Activated CD8-positive, alpha-beta T cell treated with anti-CD3 and anti-CD28 coated beads for 36 hours (primary cell): Measurements from ENCODE around the gene TRIM6. TPM values are rescaled to one million over a fixed set of nuclear protein-coding genes. Genes with fewer than 3 reads are reported as not detected.
"Not testable (repeated sequence)": the region's sequence is repeated elsewhere in the genome, so short reads cannot be mapped to it uniquely, and the experiment has no call there.

Experiments
- ATAC-seq: fragments of 200-7000 bp; cut with Tn5 transposase; one replicate; pipeline ENCODE4 v1.10.0; 2021; ENCODE audit warnings: mild to moderate bottlenecking, moderate library complexity
- CTCF ChIA-PET: fragments of 350-600 bp; sonication (Branson Sonifier 250); formaldehyde crosslinking; loops from one replicate; lab custom pipeline; 2021; ENCODE audit warnings: antibody characterized with exemption; lab: Charles Lee
- POLR2A ChIA-PET: fragments of 350-600 bp; sonication (Branson Sonifier 250); formaldehyde crosslinking; loops from one replicate; lab custom pipeline; 2021; ENCODE audit warnings: antibody characterized with exemption; lab: Charles Lee
- DNase-seq: peaks from one replicate; pipeline ENCODE4 v3.0.0-alpha.2; 2020
- H3K27ac Mint-ChIP-seq: one replicate; pipeline ENCODE4 v1.8.0; 2021; ENCODE audit warnings: mild to moderate bottlenecking, mixed read lengths
- H3K27me3 Mint-ChIP-seq: one replicate; pipeline ENCODE4 v1.8.0; 2021; ENCODE audit warnings: mixed read lengths
- H3K36me3 Mint-ChIP-seq: one replicate; pipeline ENCODE4 v1.8.0; 2021; ENCODE audit warnings: low read depth, mixed read lengths
- H3K4me1 Mint-ChIP-seq: one replicate; pipeline ENCODE4 v1.8.0; 2021; ENCODE audit warnings: low read depth, mixed read lengths
- H3K4me3 Mint-ChIP-seq: one replicate; pipeline ENCODE4 v1.8.0; 2021; ENCODE audit warnings: mild to moderate bottlenecking, moderate library complexity, mixed read lengths
- H3K9me3 Mint-ChIP-seq: one replicate; pipeline ENCODE4 v1.8.0; 2021; ENCODE audit warnings: mixed read lengths
- CTCF ChIP-seq: fragments of 200-600 bp; IDR thresholded peaks from one replicate; pipeline ENCODE4 v1.8.0; 2022; ENCODE audit warnings: antibody characterized with exemption, mild to moderate bottlenecking
- intact Hi-C: fragments of 100-400 bp; cut with micrococcal nuclease; formaldehyde crosslinking; loops from one replicate; pipeline ENCODE4 v1.10.0; 2022
- total RNA-seq, 2 experiments: library from RNA; stranded (reverse); gene quantifications; one replicate each; pipeline ENCODE4 v1.2.3, GENCODE V29; 2021

TRIM6 gene
- total RNA-seq, 2 experiments from 2014 or later = 0.32 to 0.47 TPM

GRCh38 chr11:5575152-5575551 is 21.3 kb upstream of the TRIM6 start:
- Mint-ChIP-seq H3K4me1 (no peaks in the 10 kb centered on the region), H3K9me3 (no peaks in the 10 kb centered on the region), H3K4me3 (no peak overlapping the region), H3K27ac (no peak overlapping the region), H3K36me3 (no peaks in the 10 kb centered on the region), H3K27me3 (no peaks in the 10 kb centered on the region)
- ChIA-PET POLR2A (no interaction called here), CTCF (no interaction called here)
- intact Hi-C loops = no loop called here
- ATAC-seq = no peak
- no peak for DNase-seq
- TF ChIP-seq CTCF = no peak

- intact Hi-C loops = no loop called here
- ATAC-seq (no peak), DNase-seq (no peak)
- Mint-ChIP-seq H3K36me3 (no peaks in the 10 kb centered on the region), H3K27me3 (no peaks in the 10 kb centered on the region), H3K27ac (no peak overlapping the region), H3K4me3 (no peak overlapping the region), H3K4me1 (no peaks in the 10 kb centered on the region), H3K9me3 (no peaks in the 10 kb centered on the region)
- TF ChIP-seq CTCF = no peak
- ChIA-PET CTCF (no interaction called here), POLR2A (no interaction called here)
These were observed 19.3 kb upstream of the TRIM6 start for GRCh38 chr11:5577101-5577500.

- Mint-ChIP-seq H3K27me3 (no peaks in the 10 kb centered on the region), H3K4me3 (no peak within 1 kb of the TSS), H3K36me3 (no peaks in the 10 kb centered on the region), H3K4me1 (no peaks in the 10 kb centered on the region), H3K9me3 (no peaks in the 10 kb centered on the region), H3K27ac (no peak within 1 kb of the TSS)
- no peak for ATAC-seq
- ChIA-PET POLR2A (no interaction called here), CTCF (interaction anchor here (1.7 kb wide), 1 partner anchor 19 kb away, joined by 6 read pairs; no protein-coding TSS in a partner anchor)
- DNase-seq = no peak
- intact Hi-C loops = no loop called here
- no peak for TF ChIP-seq CTCF
These were observed 15.9 kb upstream of the TRIM6 start, which contains the start of gene OR52B6 for GRCh38 chr11:5580577-5580976. TSS of gene OR52B6 (plus strand) at chr11:5580877. CDS start at chr11:5580877, 0 bp downstream.

DNA sequence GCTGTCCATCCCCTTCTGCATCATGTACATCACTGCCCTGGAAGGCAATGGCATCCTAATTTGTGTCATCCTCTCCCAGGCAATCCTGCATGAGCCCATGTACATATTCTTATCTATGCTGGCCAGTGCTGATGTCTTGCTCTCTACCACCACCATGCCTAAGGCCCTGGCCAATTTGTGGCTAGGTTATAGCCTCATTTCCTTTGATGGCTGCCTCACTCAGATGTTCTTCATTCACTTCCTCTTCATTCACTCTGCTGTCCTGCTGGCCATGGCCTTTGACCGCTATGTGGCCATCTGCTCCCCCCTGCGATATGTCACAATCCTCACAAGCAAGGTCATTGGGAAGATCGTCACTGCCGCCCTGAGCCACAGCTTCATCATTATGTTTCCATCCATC is 15.4 kb upstream of the TRIM6 start:
- Mint-ChIP-seq H3K36me3 (no peaks in the 10 kb centered on the region), H3K9me3 (no peaks in the 10 kb centered on the region), H3K4me1 (no peaks in the 10 kb centered on the region), H3K27ac (no peak overlapping the region), H3K27me3 (no peaks in the 10 kb centered on the region), H3K4me3 (no peak overlapping the region)
- TF ChIP-seq CTCF = no peak
- ATAC-seq = no peak
- DNase-seq = no peak
- ChIA-PET POLR2A (no interaction called here), CTCF (no interaction called here)
- intact Hi-C loops = no loop called here

DNA sequence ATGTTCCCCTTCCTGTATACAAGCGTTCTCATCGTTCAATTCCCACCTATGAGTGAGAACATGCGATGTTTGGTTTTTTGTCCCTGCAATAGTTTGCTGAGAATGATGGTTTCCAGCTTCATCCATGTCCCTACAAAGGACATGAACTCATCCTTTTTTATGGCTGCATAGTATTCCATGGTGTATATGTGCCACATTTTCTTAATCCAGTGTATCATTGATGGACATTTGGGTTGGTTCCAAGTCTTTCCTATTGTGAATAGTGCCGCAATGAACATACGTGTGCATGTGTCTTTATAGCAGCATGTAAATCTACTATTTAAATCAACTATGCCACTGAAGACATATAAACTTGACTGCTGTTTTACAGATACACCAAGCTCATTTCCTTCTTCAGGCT is 12.0 kb upstream of the TRIM6 start:
- H3K36me3 Mint-ChIP-seq, POLR2A ChIA-PET: not testable (repeated sequence)

DNA sequence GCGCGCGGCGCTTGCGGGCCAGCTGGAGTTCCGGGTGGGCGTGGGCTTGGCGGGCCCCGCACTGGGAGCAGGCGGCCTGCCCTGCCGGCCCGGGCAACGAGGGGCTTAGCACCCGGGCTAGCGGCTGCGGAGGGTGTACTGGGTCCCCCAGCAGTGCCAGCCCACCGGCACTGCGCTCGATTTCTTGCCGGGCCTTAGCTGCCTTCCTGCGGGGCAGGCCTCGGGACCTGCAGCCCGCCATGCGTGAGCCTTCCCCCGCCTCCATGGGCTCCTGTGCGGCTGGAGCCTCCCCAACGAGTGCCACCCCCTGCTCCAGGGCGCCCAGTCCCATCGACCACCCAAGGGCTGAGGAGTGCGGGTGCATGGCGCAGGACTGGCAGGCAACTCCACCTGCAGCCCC is 6.5 kb upstream of the TRIM6 start:
- H3K27me3 Mint-ChIP-seq, H3K4me1 Mint-ChIP-seq, H3K4me3 Mint-ChIP-seq, H3K36me3 Mint-ChIP-seq, DNase-seq, ATAC-seq, H3K9me3 Mint-ChIP-seq, H3K27ac Mint-ChIP-seq, CTCF ChIA-PET, intact Hi-C loops, POLR2A ChIA-PET: not testable (repeated sequence)

More for the DNA sequence above, 12.0 kb upstream of the TRIM6 start:
- H3K4me1 Mint-ChIP-seq, H3K27ac Mint-ChIP-seq, intact Hi-C loops, ATAC-seq, H3K9me3 Mint-ChIP-seq, H3K4me3 Mint-ChIP-seq, CTCF ChIA-PET, DNase-seq, H3K27me3 Mint-ChIP-seq: not testable (repeated sequence)
